DLD1 (cell line): Measurements from ENCODE around the gene POMT1.
"Not testable (repeated sequence)": the region's sequence is repeated elsewhere in the genome, so short reads cannot be mapped to it uniquely, and the experiment has no call there.

ENCODE experiments used
- in situ Hi-C: cut with HindIII; loops from 2 replicates; pipeline ENCODE4 v1.10.0; 2017; ENCODE audit warnings: low sequenced_read_pairs

POMT1 gene

GRCh38 chr9:131550465-131550864 lies 47.7 kb downstream of the POMT1 start:
- in situ Hi-C loops = not testable (repeated sequence)

GRCh38 chr9:131552030-131552429 lies 49.3 kb downstream of the POMT1 start:
- in situ Hi-C loops = no loop called here

GRCh38 chr9:131554087-131554842 lies 51.5 kb downstream of the POMT1 start:
- in situ Hi-C loops = no loop called here

GRCh38 chr9:131554843-131555351 lies 52.2 kb downstream of the POMT1 start:
- in situ Hi-C loops = no loop called here

DNA sequence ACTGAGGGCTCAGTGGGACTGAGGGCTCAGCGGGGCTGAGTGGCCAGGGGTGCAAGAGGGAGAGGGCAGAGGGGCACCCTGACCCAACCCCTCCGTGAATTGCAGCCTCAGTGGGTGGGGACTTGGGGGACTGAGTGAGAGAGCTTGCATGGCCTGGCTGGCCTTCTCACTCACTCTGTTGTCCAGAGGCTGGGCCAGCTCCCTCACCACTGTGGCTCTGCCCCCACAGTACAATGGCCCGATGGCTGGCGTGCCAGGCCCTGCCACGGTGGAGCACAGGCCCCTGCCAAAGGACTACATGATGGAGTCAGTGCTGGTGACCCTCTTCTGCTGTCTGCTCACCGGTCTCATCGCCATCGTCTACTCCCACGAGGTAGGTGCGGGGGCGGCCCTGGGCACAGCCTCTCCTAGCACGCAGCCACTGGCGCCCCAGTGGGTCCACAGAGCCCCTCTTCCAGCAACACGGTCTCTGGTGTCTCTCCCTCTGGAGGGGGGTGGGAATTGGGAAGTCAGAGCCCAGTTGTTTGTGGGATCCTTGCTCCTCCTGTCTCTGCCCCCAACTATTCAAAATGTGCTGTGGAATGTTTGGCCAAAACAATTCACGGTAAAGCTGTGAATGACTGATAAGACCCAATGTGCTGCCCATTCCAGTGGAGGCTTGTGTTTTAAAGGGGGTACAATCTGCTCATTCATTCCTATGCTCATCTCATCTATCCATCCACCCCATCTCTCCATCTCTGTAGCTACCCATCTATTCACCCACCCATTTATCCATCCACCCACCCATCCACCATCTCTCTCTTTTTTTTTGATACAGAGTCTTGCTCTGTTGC lies 53.3 kb downstream of the POMT1 start:
- in situ Hi-C loops = no loop called here

- in situ Hi-C loops = no loop called here
These were observed 55.3 kb downstream of the POMT1 start for GRCh38 chr9:131557855-131558548.

GRCh38 chr9:131559421-131560000 lies 56.8 kb downstream of the POMT1 start:
- in situ Hi-C loops = no loop called here

DNA sequence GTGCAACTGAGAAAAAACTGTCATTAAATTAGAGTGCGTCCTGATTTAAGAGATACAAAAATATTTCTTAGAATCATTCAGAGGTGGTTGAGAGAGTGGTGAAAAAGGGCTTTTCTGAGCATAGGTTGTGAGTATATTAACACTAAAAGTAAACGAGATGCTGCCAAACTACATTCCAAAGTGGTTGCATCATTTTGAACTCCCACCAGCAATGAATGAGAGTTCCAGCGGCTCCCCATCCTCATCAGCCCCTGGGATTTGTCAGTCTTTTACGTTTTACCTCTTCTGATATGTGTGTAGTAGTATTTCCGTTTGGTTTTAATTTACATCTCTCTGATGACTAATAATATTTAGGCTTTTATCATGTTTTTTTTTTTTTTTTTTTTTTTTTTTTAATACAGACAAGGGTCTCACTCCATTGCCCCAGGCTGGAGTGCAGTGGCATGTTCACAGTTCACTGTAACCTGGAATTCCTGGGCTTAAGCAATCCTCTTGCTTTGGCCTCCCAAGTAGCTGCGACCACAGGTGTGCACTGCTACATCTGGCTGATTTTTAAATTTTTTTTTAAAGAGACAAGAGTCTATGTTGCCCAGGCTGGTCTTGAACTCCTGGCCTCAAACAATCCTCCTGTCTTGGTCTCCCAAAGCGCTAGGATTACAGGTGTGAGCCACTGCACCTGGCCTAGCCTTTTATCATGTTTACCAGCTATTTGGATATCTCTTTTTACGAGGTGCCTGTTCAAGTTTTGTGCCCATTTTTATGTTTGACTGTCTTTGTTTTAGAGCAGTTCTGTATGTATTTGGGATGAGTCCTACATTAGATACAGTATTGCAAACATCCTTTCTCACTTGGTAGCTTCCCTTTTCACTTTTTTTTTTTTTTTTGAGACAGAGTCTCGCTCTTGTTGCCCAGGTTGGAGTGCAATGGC lies 59.6 kb downstream of the POMT1 start:
- in situ Hi-C loops = no loop called here

GRCh38 chr9:131565369-131565768 lies 62.7 kb downstream of the POMT1 start:
- in situ Hi-C loops = no loop called here

GRCh38 chr9:131566158-131566557 lies 63.4 kb downstream of the POMT1 start:
- in situ Hi-C loops = no loop called here

DNA sequence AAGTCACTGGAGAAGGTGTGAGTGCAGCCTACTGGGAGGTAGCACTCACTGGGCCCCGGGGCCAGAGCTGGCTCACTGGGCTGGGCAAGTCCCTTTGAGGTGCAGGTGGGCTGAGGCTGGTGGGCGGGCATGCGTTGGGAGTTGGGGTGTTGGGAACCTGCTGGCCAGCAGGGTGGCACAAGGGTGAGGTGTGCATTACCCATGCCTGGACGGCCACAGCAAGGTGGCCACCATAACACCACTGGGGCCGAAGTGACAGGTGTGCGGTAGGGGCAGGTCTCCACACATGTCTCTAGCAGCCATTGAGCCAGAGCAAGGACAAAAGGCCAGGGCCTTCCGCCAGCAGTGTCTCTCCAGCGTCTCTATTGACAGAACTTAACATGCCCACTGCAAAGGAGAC lies 65.2 kb downstream of the POMT1 start:
- in situ Hi-C loops = no loop called here
